Measurements from ENCODE around the gene FRMD4A.
"Not testable (repeated sequence)": the region's sequence is repeated elsewhere in the genome, so short reads cannot be mapped to it uniquely, and the experiment has no call there.

FRMD4A gene

DNA sequence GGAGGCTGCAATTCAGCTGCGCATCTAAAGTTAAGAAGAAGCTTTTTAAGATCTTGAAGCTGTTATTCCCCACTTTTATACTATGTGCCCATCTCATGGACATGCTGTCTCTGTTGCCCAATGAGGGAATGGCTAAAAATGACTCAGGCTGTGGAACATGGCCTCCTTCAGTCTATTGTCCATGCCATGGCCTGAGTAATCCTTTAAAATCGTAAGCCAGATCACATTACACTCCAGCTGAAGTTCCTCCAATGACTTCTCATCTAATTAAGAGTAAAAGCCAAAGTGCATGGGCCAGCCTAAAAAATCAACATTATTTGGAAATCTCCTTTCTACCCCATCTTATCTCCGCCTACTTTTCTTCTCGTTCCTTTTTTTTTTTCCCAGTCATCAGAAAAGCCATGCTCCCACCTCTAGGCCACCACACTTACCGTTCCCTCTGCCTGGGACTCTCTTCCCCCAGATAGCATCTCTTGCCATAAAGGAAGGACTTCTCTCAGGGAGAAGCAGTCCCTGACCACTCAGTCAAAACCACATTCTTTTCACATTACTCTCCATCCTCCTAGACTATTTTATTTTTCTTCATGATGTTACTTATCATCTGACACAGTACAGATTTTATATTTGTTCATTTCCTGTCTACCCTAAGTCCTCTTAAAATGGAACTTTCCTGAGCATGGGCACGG is 406.5 kb downstream of the FRMD4A start:
- Mint-ChIP-seq H3K4me3 (no peak overlapping the region), H3K4me1 (no peaks in the 10 kb centered on the region), H3K36me3 (no peaks in the 10 kb centered on the region), H3K9me3 (no peaks in the 10 kb centered on the region), H3K27ac (no peak overlapping the region), H3K27me3 (peaks cover 17% of the 10 kb centered on the region)
- no peak for DNase-seq
- CTCF ChIA-PET: no interaction called here

- Mint-ChIP-seq H3K27ac (no peak overlapping the region), H3K36me3 (no peaks in the 10 kb centered on the region), H3K4me3 (no peak overlapping the region), H3K9me3 (no peaks in the 10 kb centered on the region), H3K4me1 (no peaks in the 10 kb centered on the region), H3K27me3 (peaks cover 17% of the 10 kb centered on the region)
- DNase-seq: no peak
- CTCF ChIA-PET: no interaction called here
Observed at GRCh38 chr10:13922586-13922985, 408.1 kb downstream of the FRMD4A start.

- DNase-seq: no peak
- no peaks in the 10 kb centered on the region for H3K4me1 Mint-ChIP-seq
- no peak overlapping the region for H3K27ac Mint-ChIP-seq
- no peaks in the 10 kb centered on the region for H3K9me3 Mint-ChIP-seq
- CTCF ChIA-PET: no interaction called here
- H3K27me3 Mint-ChIP-seq: peaks cover 15% of the 10 kb centered on the region
- no peaks in the 10 kb centered on the region for H3K36me3 Mint-ChIP-seq
- H3K4me3 Mint-ChIP-seq: no peak overlapping the region
Observed at GRCh38 chr10:13921941-13922340, 408.8 kb downstream of the FRMD4A start.

- peaks cover 14% of the 10 kb centered on the region for H3K27me3 Mint-ChIP-seq
- H3K4me3 Mint-ChIP-seq, H3K36me3 Mint-ChIP-seq, H3K27ac Mint-ChIP-seq, H3K9me3 Mint-ChIP-seq, DNase-seq, H3K4me1 Mint-ChIP-seq, CTCF ChIA-PET: not testable (repeated sequence)
Observed at GRCh38 chr10:13921131-13921530, 409.6 kb downstream of the FRMD4A start.

DNA sequence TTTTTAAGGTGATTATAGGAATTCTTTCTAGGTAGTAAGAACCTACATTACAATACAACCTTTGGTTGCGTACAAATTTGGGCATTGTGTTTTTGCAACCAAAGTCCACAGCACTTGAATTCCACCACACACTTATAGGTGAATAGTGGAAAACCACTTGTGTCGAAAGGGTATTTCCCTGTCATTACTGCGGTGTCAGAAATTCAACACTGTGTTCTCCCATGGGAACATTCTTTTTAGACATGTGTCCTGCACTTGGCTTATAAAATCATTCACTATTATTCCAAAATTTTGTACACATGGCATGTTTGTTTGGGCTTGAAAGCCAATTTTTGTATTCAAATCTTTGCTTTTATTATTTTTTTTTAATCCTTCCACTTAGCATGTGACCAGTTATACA is 410.3 kb downstream of the FRMD4A start:
- no peak for DNase-seq
- H3K36me3 Mint-ChIP-seq: no peaks in the 10 kb centered on the region
- no peaks in the 10 kb centered on the region for H3K4me1 Mint-ChIP-seq
- H3K4me3 Mint-ChIP-seq: no peak overlapping the region
- CTCF ChIA-PET: no interaction called here
- H3K27me3 Mint-ChIP-seq: peaks cover 14% of the 10 kb centered on the region
- H3K27ac Mint-ChIP-seq: no peak overlapping the region
- H3K9me3 Mint-ChIP-seq: no peaks in the 10 kb centered on the region

- no peak overlapping the region for H3K27ac Mint-ChIP-seq
- no peaks in the 10 kb centered on the region for H3K36me3 Mint-ChIP-seq
- no peak overlapping the region for H3K4me3 Mint-ChIP-seq
- no peaks in the 10 kb centered on the region for H3K4me1 Mint-ChIP-seq
- CTCF ChIA-PET: no interaction called here
- DNase-seq: no peak
- H3K27me3 Mint-ChIP-seq: peaks cover 14% of the 10 kb centered on the region
- no peaks in the 10 kb centered on the region for H3K9me3 Mint-ChIP-seq
Observed at GRCh38 chr10:13920031-13920430, 410.7 kb downstream of the FRMD4A start.

DNA sequence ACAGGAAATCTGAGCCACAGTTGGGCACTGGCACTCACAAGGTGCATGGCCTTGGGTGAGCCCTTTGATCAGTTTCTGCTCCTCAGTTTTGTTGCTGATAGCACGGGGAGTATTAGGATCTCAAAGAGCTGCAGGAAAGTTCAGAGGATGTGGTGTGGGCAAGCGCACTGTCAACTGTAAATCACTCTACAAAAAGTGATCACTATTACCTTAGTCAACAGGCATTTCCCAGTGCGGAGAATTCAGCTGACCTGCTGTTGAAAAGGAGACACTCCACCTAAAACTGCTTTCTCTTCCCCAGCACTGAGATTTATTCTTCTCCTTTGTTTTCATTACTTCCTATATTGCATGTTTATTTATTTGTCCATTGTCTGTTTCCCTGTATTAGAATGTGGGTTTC is 412.9 kb downstream of the FRMD4A start:
- no peak for DNase-seq
- CTCF ChIA-PET: no interaction called here
- H3K36me3 Mint-ChIP-seq: no peaks in the 10 kb centered on the region
- no peak overlapping the region for H3K27ac Mint-ChIP-seq
- peaks cover 14% of the 10 kb centered on the region for H3K27me3 Mint-ChIP-seq
- no peak overlapping the region for H3K4me3 Mint-ChIP-seq
- H3K4me1 Mint-ChIP-seq: no peaks in the 10 kb centered on the region
- H3K9me3 Mint-ChIP-seq: no peaks in the 10 kb centered on the region

- Mint-ChIP-seq H3K4me1 (no peaks in the 10 kb centered on the region), H3K36me3 (no peaks in the 10 kb centered on the region), H3K9me3 (no peaks in the 10 kb centered on the region), H3K27me3 (peaks cover 11% of the 10 kb centered on the region), H3K4me3 (no peak overlapping the region), H3K27ac (no peak overlapping the region)
- no peak for DNase-seq
- CTCF ChIA-PET: no interaction called here
Observed at GRCh38 chr10:13916384-13916947, 414.3 kb downstream of the FRMD4A start.

DNA sequence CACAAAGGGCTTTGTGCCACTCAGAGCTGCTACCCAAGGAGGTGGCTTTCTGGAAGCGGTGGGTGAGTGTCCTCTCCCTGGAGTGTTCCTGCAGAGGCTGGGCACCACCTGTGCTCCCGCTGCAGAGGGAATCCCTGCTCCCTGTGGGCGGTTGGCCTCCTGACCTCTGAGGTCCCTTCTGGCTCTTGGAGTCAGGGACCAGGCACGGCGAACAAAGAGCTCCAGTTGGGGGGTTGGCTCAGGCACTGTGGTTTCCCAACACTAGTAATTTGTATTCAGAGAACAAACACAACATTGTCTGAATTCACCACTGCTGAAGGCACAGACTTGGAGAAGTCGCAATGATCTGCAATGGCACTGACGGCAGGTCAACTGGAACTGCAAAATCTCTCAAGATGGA is 415.0 kb downstream of the FRMD4A start:
- no peak overlapping the region for H3K4me3 Mint-ChIP-seq
- no peaks in the 10 kb centered on the region for H3K4me1 Mint-ChIP-seq
- DNase-seq: no peak
- peaks cover 6% of the 10 kb centered on the region for H3K27me3 Mint-ChIP-seq
- CTCF ChIA-PET: no interaction called here
- no peaks in the 10 kb centered on the region for H3K9me3 Mint-ChIP-seq
- no peaks in the 10 kb centered on the region for H3K36me3 Mint-ChIP-seq
- H3K27ac Mint-ChIP-seq: no peak overlapping the region

DNA sequence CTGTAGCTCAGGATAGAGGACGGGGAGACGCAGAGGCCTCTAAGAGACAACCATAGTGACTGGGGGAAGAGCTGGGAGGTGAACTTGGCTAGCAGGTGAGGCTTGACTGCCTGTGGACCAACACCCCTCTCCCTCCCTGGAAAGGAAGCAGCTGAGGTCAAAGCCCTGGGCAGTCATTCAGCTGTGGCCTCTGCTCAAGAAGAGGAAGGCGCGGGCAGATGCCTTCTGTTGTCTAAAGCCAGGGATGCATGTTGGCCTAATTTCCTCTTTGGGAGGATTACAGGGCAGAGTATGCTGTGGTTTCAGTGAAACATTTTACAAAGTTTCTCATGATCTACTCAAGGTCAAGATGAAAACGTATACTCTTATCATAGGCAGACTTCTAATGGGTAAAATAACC is 416.8 kb downstream of the FRMD4A start:
- no peak overlapping the region for H3K4me3 Mint-ChIP-seq
- no peak overlapping the region for H3K27ac Mint-ChIP-seq
- no peak for DNase-seq
- no peaks in the 10 kb centered on the region for H3K36me3 Mint-ChIP-seq
- no peaks in the 10 kb centered on the region for H3K9me3 Mint-ChIP-seq
- no peaks in the 10 kb centered on the region for H3K4me1 Mint-ChIP-seq
- peaks cover 10% of the 10 kb centered on the region for H3K27me3 Mint-ChIP-seq
- CTCF ChIA-PET: no interaction called here

GRCh38 chr10:13911821-13912520 is 418.8 kb downstream of the FRMD4A start:
- H3K4me1 Mint-ChIP-seq: no peaks in the 10 kb centered on the region
- no peak overlapping the region for H3K4me3 Mint-ChIP-seq
- H3K9me3 Mint-ChIP-seq: no peaks in the 10 kb centered on the region
- DNase-seq: no peak
- H3K36me3 Mint-ChIP-seq: no peaks in the 10 kb centered on the region
- H3K27ac Mint-ChIP-seq: no peak overlapping the region
- peaks cover 10% of the 10 kb centered on the region for H3K27me3 Mint-ChIP-seq
- CTCF ChIA-PET: interaction anchor here (0.6 kb wide), 1 partner anchor 229 kb away, joined by 4 read pairs; no protein-coding TSS in a partner anchor

DNA sequence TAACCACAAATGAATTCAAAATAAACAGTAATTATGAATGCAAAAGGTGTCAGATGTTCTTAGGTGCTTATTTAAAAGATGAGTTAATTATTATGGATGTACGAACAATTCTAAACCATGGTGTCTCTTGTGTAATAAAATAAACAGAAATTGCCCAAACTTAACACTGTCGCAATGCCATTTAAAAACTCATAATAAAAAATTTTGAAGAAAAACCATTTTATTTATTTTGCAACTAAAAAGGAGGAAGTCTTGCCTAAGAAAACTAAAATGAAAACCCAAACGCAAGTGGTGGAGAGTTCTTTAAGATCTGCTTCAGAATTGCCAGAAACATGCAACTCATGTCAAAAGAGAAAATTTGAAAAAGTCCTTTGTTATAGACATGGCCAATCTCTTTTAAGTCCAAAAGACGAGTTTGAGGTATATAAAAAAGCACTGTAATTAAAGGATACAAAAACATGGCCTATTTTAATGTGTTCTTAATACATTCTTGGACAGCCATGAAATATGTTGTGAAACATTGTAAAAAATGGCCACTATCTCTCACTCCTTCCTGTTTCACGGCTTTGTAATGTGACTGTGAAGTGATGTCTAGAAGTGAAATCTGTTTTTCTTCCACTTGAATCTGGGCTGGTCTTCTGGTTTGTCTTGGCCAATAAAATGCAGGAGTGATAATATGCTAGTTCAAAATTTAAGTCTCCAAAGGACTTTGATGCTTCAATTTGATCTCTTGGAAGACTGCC is 421.0 kb downstream of the FRMD4A start:
- Mint-ChIP-seq H3K27ac (no peak overlapping the region), H3K27me3 (peaks cover 10% of the 10 kb centered on the region)

GRCh38 chr10:13908475-13908874 is 422.2 kb downstream of the FRMD4A start:
- Mint-ChIP-seq H3K27me3 (peaks cover 13% of the 10 kb centered on the region), H3K4me3 (no peak overlapping the region), H3K4me1 (no peaks in the 10 kb centered on the region), H3K27ac (no peak overlapping the region), H3K9me3 (no peaks in the 10 kb centered on the region), H3K36me3 (no peaks in the 10 kb centered on the region)
- DNase-seq: no peak
- CTCF ChIA-PET: no interaction called here

More for the DNA sequence above, 421.0 kb downstream of the FRMD4A start:
- no peaks in the 10 kb centered on the region for H3K36me3 Mint-ChIP-seq
- no peaks in the 10 kb centered on the region for H3K4me1 Mint-ChIP-seq
- CTCF ChIA-PET: interaction anchor here (1.1 kb wide), 1 partner anchor 10 kb away, joined by 3 read pairs; no protein-coding TSS in a partner anchor
- H3K4me3 Mint-ChIP-seq: no peak overlapping the region
- H3K9me3 Mint-ChIP-seq: no peaks in the 10 kb centered on the region
- no peak for DNase-seq

GRCh38 chr10:13907570-13907969 is 423.2 kb downstream of the FRMD4A start:
- peaks cover 13% of the 10 kb centered on the region for H3K27me3 Mint-ChIP-seq
- DNase-seq: no peak
- H3K4me1 Mint-ChIP-seq: no peaks in the 10 kb centered on the region
- no peaks in the 10 kb centered on the region for H3K9me3 Mint-ChIP-seq
- H3K27ac Mint-ChIP-seq: no peak overlapping the region
- CTCF ChIA-PET: no interaction called here
- H3K4me3 Mint-ChIP-seq: no peak overlapping the region
- H3K36me3 Mint-ChIP-seq: no peaks in the 10 kb centered on the region
